Neutrophil (primary cell): ENCODE results near the gene RBMS3.
"Not testable (repeated sequence)": the region's sequence is repeated elsewhere in the genome, so short reads cannot be mapped to it uniquely, and the experiment has no call there.

ENCODE experiments used
- H3K27ac ChIP-seq: fragments of 200-600 bp; sonication (generic); 2 replicates; pipeline ENCODE4 v1.5.1; 2016; ENCODE audit warnings: mild to moderate bottlenecking, moderate library complexity
- H3K27me3 ChIP-seq: fragments of 200-600 bp; sonication (generic); 2 replicates; pipeline ENCODE4 v1.6.0; 2016; ENCODE audit warnings: mild to moderate bottlenecking
- H3K36me3 ChIP-seq: fragments of 200-600 bp; sonication (generic); 2 replicates; pipeline ENCODE4 v1.5.1; 2017
- H3K4me1 ChIP-seq, 2 experiments: fragments of 200-600 bp in 1 of 2; sonication (generic) in 1 of 2; 1 replicate in 1 of 2; 2 replicates in 1 of 2; pipeline versions ENCODE4 v1.5.1 to v1.6.1; 2013 to 2016; ENCODE audit warnings: low read depth in 1 of 2, low read length in 1 of 2, mild to moderate bottlenecking in 1 of 2, moderate library complexity in 1 of 2; ENCODE audit not compliant: control insufficient read depth in 1 of 2, insufficient read depth in 1 of 2
- H3K4me3 ChIP-seq, 2 experiments: fragments of 200-600 bp in 1 of 2; sonication (generic) in 1 of 2; 1 replicate in 1 of 2; 2 replicates in 1 of 2; pipeline ENCODE4 v1.5.1; 2013 to 2016; ENCODE audit warnings: low read depth in 1 of 2, low read length in 1 of 2, mild to moderate bottlenecking in 1 of 2, moderate library complexity in 1 of 2
- H3K9me3 ChIP-seq: fragments of 200-600 bp; sonication (generic); 2 replicates; pipeline ENCODE4 v1.5.1; 2016
- TF ChIP-seq, protein P1 (sequence below): fragments of 200-600 bp; sonication (generic); IDR thresholded peaks from 2 replicates; pipeline ENCODE4 v1.5.1; 2016; ENCODE audit warnings: antibody characterized with exemption

Gene RBMS3

DNA sequence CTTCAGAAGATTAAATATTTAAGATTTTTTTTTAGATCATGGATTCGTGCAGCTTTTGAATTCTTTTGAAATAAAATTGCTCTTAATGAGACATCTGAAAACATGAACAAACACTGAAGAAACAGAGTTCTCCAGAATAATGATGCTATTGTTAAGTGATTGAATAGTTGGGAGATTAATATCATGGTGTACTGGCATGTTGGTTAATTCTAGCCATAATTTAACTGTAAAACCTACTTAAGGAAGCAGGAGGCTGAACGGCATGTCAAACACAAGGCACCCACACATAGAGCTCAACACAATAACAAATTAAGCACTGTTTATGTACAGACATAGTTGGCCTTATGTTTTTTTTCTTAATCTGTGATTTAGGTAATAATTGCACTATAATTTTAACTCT lies 185.6 kb downstream of the RBMS3 start:
- H3K27ac ChIP-seq, result no peak overlapping the region
- H3K27me3 ChIP-seq, result no peaks in the 10 kb centered on the region
- no peak overlapping the region for H3K4me3 ChIP-seq
- H3K36me3 ChIP-seq, result no peaks in the 10 kb centered on the region
- TF ChIP-seq, protein P1, sequence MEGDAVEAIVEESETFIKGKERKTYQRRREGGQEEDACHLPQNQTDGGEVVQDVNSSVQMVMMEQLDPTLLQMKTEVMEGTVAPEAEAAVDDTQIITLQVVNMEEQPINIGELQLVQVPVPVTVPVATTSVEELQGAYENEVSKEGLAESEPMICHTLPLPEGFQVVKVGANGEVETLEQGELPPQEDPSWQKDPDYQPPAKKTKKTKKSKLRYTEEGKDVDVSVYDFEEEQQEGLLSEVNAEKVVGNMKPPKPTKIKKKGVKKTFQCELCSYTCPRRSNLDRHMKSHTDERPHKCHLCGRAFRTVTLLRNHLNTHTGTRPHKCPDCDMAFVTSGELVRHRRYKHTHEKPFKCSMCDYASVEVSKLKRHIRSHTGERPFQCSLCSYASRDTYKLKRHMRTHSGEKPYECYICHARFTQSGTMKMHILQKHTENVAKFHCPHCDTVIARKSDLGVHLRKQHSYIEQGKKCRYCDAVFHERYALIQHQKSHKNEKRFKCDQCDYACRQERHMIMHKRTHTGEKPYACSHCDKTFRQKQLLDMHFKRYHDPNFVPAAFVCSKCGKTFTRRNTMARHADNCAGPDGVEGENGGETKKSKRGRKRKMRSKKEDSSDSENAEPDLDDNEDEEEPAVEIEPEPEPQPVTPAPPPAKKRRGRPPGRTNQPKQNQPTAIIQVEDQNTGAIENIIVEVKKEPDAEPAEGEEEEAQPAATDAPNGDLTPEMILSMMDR, result no peak
- H3K4me1 ChIP-seq, result no peaks in the 10 kb centered on the region
- no peaks in the 10 kb centered on the region for H3K9me3 ChIP-seq

DNA sequence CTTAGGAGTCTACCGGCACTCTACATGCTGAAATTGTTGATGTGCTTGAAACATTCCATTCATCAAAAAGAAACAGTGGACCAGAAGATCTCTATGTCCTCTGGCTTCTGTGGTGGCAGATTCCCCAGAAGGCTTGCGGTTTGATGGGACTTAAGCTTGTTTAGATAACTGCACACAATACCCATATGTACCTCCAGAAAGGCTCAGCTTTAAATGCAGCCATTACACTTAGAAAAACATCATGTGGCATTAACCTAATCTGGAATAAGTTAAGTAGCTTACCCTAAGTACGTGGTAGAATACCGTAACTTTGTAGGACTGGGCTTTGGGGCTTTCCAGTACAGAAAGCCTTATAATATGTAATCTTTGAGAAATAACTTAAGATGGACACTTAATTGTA lies 187.3 kb downstream of the RBMS3 start:
- Histone ChIP-seq H3K4me3 (no peak overlapping the region), H3K9me3 (no peaks in the 10 kb centered on the region), H3K36me3 (no peaks in the 10 kb centered on the region), H3K27me3 (no peaks in the 10 kb centered on the region), H3K4me1 (no peaks in the 10 kb centered on the region), H3K27ac (no peak overlapping the region)
- TF ChIP-seq, protein P1, result no peak

DNA sequence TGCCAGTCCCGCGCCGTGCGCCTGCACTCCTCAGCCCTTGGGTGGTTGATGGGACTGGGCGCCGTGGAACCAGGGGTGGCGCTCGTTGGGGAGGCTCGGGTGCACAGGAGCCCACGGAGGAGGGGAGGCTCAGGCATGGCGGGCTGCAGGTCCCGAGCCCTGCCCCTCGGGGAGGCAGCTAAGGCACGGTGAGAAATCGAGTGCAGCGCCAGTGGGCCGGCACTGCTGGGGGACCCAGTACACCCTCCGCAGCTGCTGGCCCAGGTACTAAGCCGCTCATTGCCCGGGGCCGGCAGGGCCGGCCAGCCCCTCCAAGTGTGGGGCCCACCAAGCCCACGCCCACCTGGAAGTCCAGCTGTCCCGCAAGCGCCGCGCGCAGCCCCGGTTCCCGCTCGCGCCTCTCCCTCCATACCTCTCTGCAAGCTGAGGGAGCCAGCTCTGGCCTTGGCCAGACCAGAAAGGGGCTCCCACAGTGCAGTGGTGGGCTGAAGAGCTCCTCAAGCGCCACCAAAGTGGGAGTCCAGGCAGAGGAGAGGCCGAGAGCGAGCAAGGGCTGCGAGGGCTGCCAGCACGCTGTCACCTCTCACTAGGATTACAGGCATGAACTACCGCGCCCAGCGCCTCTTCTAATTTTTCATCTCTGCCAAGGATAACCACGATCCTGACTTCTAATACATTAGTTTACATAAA lies 192.8 kb downstream of the RBMS3 start:
- not testable (repeated sequence) for H3K4me3 ChIP-seq, H3K4me1 ChIP-seq, H3K9me3 ChIP-seq, H3K36me3 ChIP-seq, H3K27me3 ChIP-seq, H3K27ac ChIP-seq

DNA sequence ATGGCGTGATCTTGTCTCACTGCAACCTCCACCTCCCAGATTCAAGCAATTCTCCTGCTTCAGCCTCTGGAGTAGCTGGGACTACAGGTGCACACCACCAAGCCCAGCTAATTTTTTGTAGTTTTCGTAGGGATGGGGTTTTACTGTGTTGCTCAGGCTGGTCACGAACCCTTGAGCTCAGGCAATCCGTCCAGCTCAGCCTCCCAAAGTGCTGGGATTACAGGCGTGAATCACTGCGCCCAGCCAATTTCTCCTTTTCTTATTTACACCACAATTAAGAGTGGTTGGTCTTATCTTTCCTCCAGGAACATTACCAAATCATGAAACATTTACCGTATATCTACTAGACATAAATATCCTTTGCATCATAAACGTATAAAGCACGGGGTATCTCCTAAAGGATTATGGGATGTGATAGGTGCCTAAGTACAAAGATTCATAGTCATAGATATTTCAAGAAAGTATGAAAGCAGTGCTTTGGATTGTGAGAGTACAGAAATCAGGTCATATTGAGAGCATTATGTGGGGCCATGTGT lies 194.5 kb downstream of the RBMS3 start:
- Histone ChIP-seq H3K27ac (no peak overlapping the region), H3K4me3 (no peak overlapping the region), H3K36me3 (no peaks in the 10 kb centered on the region), H3K27me3 (no peaks in the 10 kb centered on the region), H3K9me3 (no peaks in the 10 kb centered on the region), H3K4me1 (no peaks in the 10 kb centered on the region)
- TF ChIP-seq, protein P1, result no peak

DNA sequence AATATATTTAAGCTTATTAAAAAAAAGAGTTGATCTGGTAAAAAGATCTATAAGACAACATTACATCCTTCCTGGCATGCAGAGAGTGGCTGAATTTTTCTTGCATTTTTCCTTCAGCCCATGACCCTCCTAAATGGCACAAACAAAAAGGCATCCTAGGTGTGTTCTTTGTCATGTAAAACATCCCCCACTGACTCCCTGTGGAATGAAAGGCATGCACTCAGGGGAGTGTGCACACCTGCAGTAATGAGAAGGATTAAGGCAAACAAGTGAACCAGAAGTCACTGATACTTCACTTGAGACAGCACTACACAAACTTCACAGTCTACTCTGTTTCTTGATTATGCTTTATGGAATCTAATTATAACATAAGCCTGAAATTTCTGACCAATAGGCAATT lies 195.0 kb downstream of the RBMS3 start:
- TF ChIP-seq, protein P1, result no peak
- H3K4me1 ChIP-seq, result no peaks in the 10 kb centered on the region
- H3K27me3 ChIP-seq, result no peaks in the 10 kb centered on the region
- H3K4me3 ChIP-seq, result no peak overlapping the region
- H3K36me3 ChIP-seq, result no peaks in the 10 kb centered on the region
- no peak overlapping the region for H3K27ac ChIP-seq
- H3K9me3 ChIP-seq, result no peaks in the 10 kb centered on the region

DNA sequence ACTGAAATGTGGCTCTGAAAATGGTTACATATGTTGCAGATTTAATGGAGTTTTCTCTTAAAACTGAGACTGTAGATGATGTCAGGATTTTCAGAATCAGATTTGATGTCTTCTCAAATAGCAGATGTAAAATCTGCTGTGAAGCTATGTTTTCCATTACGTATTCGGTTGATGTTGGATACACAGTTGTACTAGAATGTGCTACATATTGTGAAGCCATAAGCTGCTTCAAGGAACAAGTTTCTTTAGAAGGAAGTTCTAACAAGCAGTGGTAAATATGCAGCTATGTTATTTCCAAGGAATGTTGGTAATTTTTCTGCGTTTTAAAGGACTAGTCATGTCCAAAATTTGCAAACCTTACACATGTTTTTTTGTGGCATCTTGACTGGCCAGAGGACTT lies 197.7 kb downstream of the RBMS3 start:
- no peaks in the 10 kb centered on the region for H3K36me3 ChIP-seq
- H3K9me3 ChIP-seq, result no peaks in the 10 kb centered on the region
- no peaks in the 10 kb centered on the region for H3K27me3 ChIP-seq
- TF ChIP-seq, protein P1, result no peak
- H3K27ac ChIP-seq, result no peak overlapping the region
- H3K4me3 ChIP-seq, result no peak overlapping the region
- no peaks in the 10 kb centered on the region for H3K4me1 ChIP-seq
